ENCODE data around the gene CDK19.

CDK19 gene

DNA sequence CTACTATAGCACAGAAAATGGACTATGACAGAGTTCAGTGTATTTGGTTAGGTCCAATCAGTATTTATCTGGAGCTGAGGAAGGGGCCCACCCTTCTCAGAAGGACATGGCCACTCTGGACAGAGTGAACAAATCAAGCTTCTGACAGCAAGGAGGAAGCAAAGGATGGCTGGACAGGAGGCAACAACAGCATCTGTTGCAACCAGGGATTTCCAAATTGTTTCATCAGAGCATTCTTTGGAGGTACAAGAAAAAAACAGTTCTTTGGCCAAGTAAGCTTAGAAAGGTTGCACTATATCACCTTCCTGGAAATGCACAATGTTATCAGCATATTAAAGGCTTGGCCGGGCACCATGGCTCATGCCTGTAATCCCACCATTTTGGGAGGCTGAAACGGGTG, 220.2 kb downstream of the CDK19 start:
- DNase-seq: no peak
- Histone ChIP-seq H3K36me3 (no peaks in the 10 kb centered on the region), H3K27ac (no peak overlapping the region), H3K4me3 (ENCODE audit: low read depth, low read length) (no peak overlapping the region), H3K9me3 (ENCODE audit: severe bottlenecking) (no peaks in the 10 kb centered on the region), H3K27me3 (ENCODE audit: insufficient read depth, low read depth, severe bottlenecking) (no peaks in the 10 kb centered on the region)
- TF ChIP-seq CTCF (IDR thresholded peaks at IDR 0.05; ENCODE audit: low read depth, low read length): no peak

- no peak for DNase-seq
- TF ChIP-seq CTCF (IDR thresholded peaks at IDR 0.05; ENCODE audit: low read depth, low read length): no peak
- no peak overlapping the region for H3K27ac ChIP-seq
- H3K27me3 ChIP-seq (ENCODE audit: insufficient read depth, low read depth, severe bottlenecking): no peaks in the 10 kb centered on the region
- no peaks in the 10 kb centered on the region for H3K36me3 ChIP-seq
- no peak overlapping the region for H3K4me3 ChIP-seq (ENCODE audit: low read depth, low read length)
- H3K9me3 ChIP-seq (ENCODE audit: severe bottlenecking): no peaks in the 10 kb centered on the region
These were observed 221.6 kb downstream of the CDK19 start for GRCh38 chr6:110593637-110594036.

DNA sequence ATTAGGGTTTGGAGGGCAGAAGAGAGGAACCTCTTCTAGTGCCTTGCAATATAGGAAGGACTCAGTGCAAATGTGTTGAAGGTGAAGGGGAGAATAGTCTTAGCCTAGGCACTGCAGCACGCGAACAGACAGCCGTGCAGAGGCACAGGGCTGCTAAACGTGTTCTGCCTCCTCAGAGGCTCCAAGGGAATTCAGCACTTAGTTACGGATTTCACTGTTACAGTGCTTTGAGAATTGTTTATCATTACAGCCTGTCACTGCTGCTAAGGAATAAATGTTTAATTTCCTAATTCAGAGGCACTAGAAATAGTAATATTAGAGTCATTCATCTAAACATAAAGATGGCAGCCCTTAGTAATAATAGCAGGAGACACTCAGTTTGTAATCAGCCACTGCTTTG, 222.5 kb downstream of the CDK19 start:
- no peaks in the 10 kb centered on the region for H3K36me3 ChIP-seq
- H3K27me3 ChIP-seq (ENCODE audit: insufficient read depth, low read depth, severe bottlenecking): no peaks in the 10 kb centered on the region
- no peaks in the 10 kb centered on the region for H3K9me3 ChIP-seq (ENCODE audit: severe bottlenecking)
- TF ChIP-seq CTCF (IDR thresholded peaks at IDR 0.05; ENCODE audit: low read depth, low read length): no peak
- no peak overlapping the region for H3K4me3 ChIP-seq (ENCODE audit: low read depth, low read length)
- H3K27ac ChIP-seq: no peak overlapping the region
- DNase-seq: no peak

GRCh38 chr6:110590821-110591351, 224.4 kb downstream of the CDK19 start:
- no peak for DNase-seq

DNA sequence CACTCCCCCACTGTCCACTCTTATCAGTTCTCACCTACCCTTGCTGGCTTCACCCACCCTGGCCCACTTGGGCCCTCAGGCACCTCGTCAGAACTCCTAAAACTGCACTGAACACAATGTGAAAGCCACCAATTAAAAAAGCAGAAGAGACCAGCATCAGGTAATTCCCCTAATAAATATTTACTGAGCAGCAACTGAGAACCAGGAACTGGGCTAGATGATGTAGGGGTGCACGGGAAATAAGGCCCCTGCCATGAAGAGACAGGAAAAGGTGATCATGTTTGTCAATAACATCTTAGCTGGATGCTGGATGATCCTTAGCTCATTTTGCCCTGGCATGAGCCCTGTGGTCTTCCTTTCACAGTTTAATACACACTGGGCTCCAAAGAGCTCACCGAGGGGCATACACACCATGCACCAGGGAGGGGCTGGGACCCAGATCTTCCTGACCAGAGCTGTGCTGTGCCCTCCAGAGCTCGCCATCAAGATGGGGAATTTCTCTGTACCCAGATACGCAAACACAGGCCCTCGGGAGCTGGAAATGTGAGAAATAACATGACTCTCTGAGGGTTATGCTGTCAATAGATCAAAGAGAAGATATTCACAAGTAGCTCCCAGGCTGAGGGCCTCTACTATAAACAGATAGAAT, 225.3 kb downstream of the CDK19 start:
- DNase-seq: no peak
- Histone ChIP-seq H3K27me3 (ENCODE audit: insufficient read depth, low read depth, severe bottlenecking) (no peaks in the 10 kb centered on the region), H3K9me3 (ENCODE audit: severe bottlenecking) (no peaks in the 10 kb centered on the region), H3K36me3 (no peaks in the 10 kb centered on the region), H3K4me3 (ENCODE audit: low read depth, low read length) (no peak overlapping the region), H3K27ac (no peak overlapping the region)
- no peak for TF ChIP-seq CTCF (IDR thresholded peaks at IDR 0.05; ENCODE audit: low read depth, low read length)

More at GRCh38 chr6:110590821-110591351, 224.4 kb downstream of the CDK19 start:
- no peak overlapping the region for H3K4me3 ChIP-seq (ENCODE audit: low read depth, low read length)
- no peak overlapping the region for H3K27ac ChIP-seq
- no peak for TF ChIP-seq CTCF (IDR thresholded peaks at IDR 0.05; ENCODE audit: low read depth, low read length)
- H3K9me3 ChIP-seq (ENCODE audit: severe bottlenecking): no peaks in the 10 kb centered on the region
- H3K27me3 ChIP-seq (ENCODE audit: insufficient read depth, low read depth, severe bottlenecking): no peaks in the 10 kb centered on the region
- no peaks in the 10 kb centered on the region for H3K36me3 ChIP-seq

DNA sequence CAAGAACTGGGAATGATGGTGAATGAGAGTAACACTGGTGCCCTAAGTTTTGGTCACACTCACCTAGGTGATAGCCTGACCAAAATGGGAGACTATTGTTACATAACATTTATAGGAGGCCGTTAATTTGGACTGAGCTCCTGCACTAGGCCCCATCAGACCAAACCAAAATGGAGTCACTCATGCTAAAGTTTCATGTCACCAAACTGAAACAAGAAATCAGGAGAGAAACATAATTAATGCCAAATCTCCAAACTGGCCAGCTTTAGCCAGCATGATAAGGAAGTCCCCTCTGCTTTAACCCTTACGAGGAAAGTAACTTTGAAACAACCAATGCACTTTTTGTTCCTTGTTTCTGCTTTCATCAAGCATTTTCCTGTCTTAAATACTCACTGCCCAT, 227.9 kb downstream of the CDK19 start:
- DNase-seq: no peak
- H3K27me3 ChIP-seq (ENCODE audit: insufficient read depth, low read depth, severe bottlenecking): no peaks in the 10 kb centered on the region
- no peak for TF ChIP-seq CTCF (IDR thresholded peaks at IDR 0.05; ENCODE audit: low read depth, low read length)
- H3K27ac ChIP-seq: no peak overlapping the region
- no peak overlapping the region for H3K4me3 ChIP-seq (ENCODE audit: low read depth, low read length)
- no peaks in the 10 kb centered on the region for H3K36me3 ChIP-seq
- no peaks in the 10 kb centered on the region for H3K9me3 ChIP-seq (ENCODE audit: severe bottlenecking)

Measured in WERI-Rb-1 (cell line).